Stimulated activated CD4-positive, alpha-beta T cell treated with anti-CD3 and anti-CD28 coated beads, Interleukin-4, amount 100 ng/mL, for 48 hours (primary cell): ENCODE results near the gene RNASE11.
"Not testable (repeated sequence)": the region's sequence is repeated elsewhere in the genome, so short reads cannot be mapped to it uniquely, and the experiment has no call there.

Experiments used
- DNase-seq, 2 donors: peaks; one replicate each; pipeline ENCODE4 v3.0.0-alpha.2; 2020; ENCODE audit warnings: low read depth in 2 of 2

RNASE11 gene

GRCh38 chr14:20580242-20580641, 7.6 kb downstream of the RNASE11 start:
- DNase-seq, result no peak

- no peak for DNase-seq
Observed at GRCh38 chr14:20578784-20579502, 8.9 kb downstream of the RNASE11 start.

GRCh38 chr14:20578325-20578724, 9.5 kb downstream of the RNASE11 start:
- DNase-seq, result no peak

- not testable (repeated sequence) for DNase-seq
Observed at GRCh38 chr14:20572382-20572990, 15.3 kb downstream of the RNASE11 start.

GRCh38 chr14:20570720-20571119, 17.1 kb downstream of the RNASE11 start:
- not testable (repeated sequence) for DNase-seq

GRCh38 chr14:20569865-20570264, 17.9 kb downstream of the RNASE11 start:
- not testable (repeated sequence) for DNase-seq

- DNase-seq, result no peak
Observed at GRCh38 chr14:20569066-20569465, 18.7 kb downstream of the RNASE11 start.

GRCh38 chr14:20568393-20568792, 19.4 kb downstream of the RNASE11 start:
- no peak for DNase-seq

GRCh38 chr14:20567199-20567598, 20.6 kb downstream of the RNASE11 start:
- not testable (repeated sequence) for DNase-seq

GRCh38 chr14:20564501-20564997, 23.3 kb downstream of the RNASE11 start:
- no peak for DNase-seq

GRCh38 chr14:20563971-20564370, 23.8 kb downstream of the RNASE11 start:
- DNase-seq, result no peak

GRCh38 chr14:20560961-20561360, 26.8 kb downstream of the RNASE11 start, which contains the start of gene RNASE9:
TSS of gene RNASE9 (minus strand) at chr14:20561047.
- no peak for DNase-seq

GRCh38 chr14:20559461-20559904, 28.3 kb downstream of the RNASE11 start:
- no peak for DNase-seq

- DNase-seq, result no peak
Observed at GRCh38 chr14:20557212-20557542, 30.6 kb downstream of the RNASE11 start.

GRCh38 chr14:20556500-20557211, 31.1 kb downstream of the RNASE11 start:
- DNase-seq, result no peak

- no peak for DNase-seq
Observed at GRCh38 chr14:20555845-20556244, 32.0 kb downstream of the RNASE11 start.

- no peak for DNase-seq
Observed at GRCh38 chr14:20553024-20553423, 34.8 kb downstream of the RNASE11 start.

- no peak for DNase-seq
Observed at GRCh38 chr14:20551606-20552005, 36.2 kb downstream of the RNASE11 start.

- no peak for DNase-seq
Observed at GRCh38 chr14:20550926-20551325, 36.9 kb downstream of the RNASE11 start.

- DNase-seq, result no peak
Observed at GRCh38 chr14:20548414-20549158, 39.2 kb downstream of the RNASE11 start.

- no peak for DNase-seq
Observed at GRCh38 chr14:20546877-20547276, 40.9 kb downstream of the RNASE11 start.

GRCh38 chr14:20539906-20540305, 47.9 kb downstream of the RNASE11 start:
- DNase-seq, result no peak
